ENCODE data around the gene MYH10. TPM values are rescaled to one million over a fixed set of nuclear protein-coding genes. Genes with fewer than 3 reads are reported as not detected.

Gene MYH10
- total and polyA plus RNA-seq, 9 of the 15 experiments (the other 6 are each of a cell fraction or from before 2014, with no cell fraction given), result 16.3 to 95.3 (median 39.7) TPM

DNA sequence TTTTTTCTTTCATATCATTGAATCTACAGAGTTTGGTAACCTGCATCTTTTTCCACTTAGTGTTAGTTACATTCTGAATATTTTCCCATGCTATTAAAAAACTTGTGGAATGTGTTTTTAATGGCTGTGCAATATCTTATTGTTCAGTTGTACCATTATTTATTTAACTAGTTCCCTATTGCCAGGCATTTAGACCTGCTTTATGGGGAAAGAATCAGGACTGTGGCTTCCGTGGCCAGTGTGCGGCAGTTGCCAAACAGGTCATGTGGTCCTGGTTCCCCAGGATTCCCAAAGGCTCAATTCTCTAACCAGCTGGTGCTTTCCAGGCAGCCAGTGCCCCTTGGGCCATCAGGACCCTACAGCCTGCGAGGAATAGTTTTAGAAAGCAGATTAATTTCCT is 164.1 kb downstream of the MYH10 start:
- H3K4me3 ChIP-seq, result no peak overlapping the region
- POLR2A ChIA-PET, result no interaction called here
- BruUV-seq (replicated peaks), result no TSS peak
- H3K36me3 ChIP-seq (ENCODE audit: control insufficient read depth, insufficient read depth, low read length), result peaks cover 53% of the 10 kb centered on the region; the same call in 2 of the 3 replicates
- H3K27me3 ChIP-seq (ENCODE audit: control insufficient read depth in 2 of 2, insufficient read depth in 2 of 2, low read length in 2 of 2), result no peaks in the 10 kb centered on the region
- FAIRE-seq, result no peak
- H3K9me3 ChIP-seq (replicated peaks; ENCODE audit: control insufficient read depth, insufficient read depth, low read depth, low read length), result no peaks in the 10 kb centered on the region
- CTCF ChIA-PET (ENCODE audit: low intra/inter-chr PET ratio), result no interaction called here
- WGBS (ENCODE audit: insufficient coverage, low coverage, missing lambda C conversion rate), result 100% methylated on average over 3 of the region's 3 CpGs
- DNase-seq (ENCODE audit: extremely low read depth in 1 of 4, low spot score in 3 of 4), result no peak
- no peak overlapping the region for H3K27ac ChIP-seq (ENCODE audit: extremely low read depth, low read depth, low read length)
- no peak for ATAC-seq
- intact Hi-C loops (cut with micrococcal nuclease) (no loop called here), in situ Hi-C loops (cut with MboI) (no loop called here)
- H2AFZ ChIP-seq (ENCODE audit: low read depth, low read length), result no peak overlapping the region
- no peak overlapping the region for H3K4me2 ChIP-seq (ENCODE audit: insufficient read depth, low read length)
- H4K20me1 ChIP-seq (replicated peaks; ENCODE audit: control insufficient read depth, insufficient read depth, low read length), result no peaks in the 10 kb centered on the region
- TF ChIP-seq BCL6 (CRISPR knock-in tag; IDR thresholded peaks at IDR 0.05), result no peak
- no peak for TF ChIP-seq MAZ (CRISPR knock-in tag; conservative IDR thresholded peaks at IDR 0.05 in 1 of 2, IDR thresholded peaks at IDR 0.05 in 1 of 2)
- TF ChIP-seq TGIF2 (CRISPR knock-in tag; IDR thresholded peaks at IDR 0.05), result no peak
- TF ChIP-seq SP1 (CRISPR knock-in tag; IDR thresholded peaks at IDR 0.05), result no peak
- no peak for TF ChIP-seq ZFPM2 (CRISPR knock-in tag; IDR thresholded peaks at IDR 0.05)
- no peak for TF ChIP-seq CBX3 (IDR thresholded peaks at IDR 0.05; ENCODE audit: borderline replicate concordance in 1 of 2, low read length in 2 of 2)
- TF ChIP-seq, protein P1, sequence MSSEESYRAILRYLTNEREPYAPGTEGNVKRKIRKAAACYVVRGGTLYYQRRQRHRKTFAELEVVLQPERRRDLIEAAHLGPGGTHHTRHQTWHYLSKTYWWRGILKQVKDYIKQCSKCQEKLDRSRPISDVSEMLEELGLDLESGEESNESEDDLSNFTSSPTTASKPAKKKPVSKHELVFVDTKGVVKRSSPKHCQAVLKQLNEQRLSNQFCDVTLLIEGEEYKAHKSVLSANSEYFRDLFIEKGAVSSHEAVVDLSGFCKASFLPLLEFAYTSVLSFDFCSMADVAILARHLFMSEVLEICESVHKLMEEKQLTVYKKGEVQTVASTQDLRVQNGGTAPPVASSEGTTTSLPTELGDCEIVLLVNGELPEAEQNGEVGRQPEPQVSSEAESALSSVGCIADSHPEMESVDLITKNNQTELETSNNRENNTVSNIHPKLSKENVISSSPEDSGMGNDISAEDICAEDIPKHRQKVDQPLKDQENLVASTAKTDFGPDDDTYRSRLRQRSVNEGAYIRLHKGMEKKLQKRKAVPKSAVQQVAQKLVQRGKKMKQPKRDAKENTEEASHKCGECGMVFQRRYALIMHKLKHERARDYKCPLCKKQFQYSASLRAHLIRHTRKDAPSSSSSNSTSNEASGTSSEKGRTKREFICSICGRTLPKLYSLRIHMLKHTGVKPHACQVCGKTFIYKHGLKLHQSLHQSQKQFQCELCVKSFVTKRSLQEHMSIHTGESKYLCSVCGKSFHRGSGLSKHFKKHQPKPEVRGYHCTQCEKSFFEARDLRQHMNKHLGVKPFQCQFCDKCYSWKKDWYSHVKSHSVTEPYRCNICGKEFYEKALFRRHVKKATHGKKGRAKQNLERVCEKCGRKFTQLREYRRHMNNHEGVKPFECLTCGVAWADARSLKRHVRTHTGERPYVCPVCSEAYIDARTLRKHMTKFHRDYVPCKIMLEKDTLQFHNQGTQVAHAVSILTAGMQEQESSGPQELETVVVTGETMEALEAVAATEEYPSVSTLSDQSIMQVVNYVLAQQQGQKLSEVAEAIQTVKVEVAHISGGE (CRISPR knock-in tag; IDR thresholded peaks at IDR 0.05), result no peak
- TF ChIP-seq ZNF212 (CRISPR knock-in tag; IDR thresholded peaks at IDR 0.05), result no peak
- TF ChIP-seq, protein P2, sequence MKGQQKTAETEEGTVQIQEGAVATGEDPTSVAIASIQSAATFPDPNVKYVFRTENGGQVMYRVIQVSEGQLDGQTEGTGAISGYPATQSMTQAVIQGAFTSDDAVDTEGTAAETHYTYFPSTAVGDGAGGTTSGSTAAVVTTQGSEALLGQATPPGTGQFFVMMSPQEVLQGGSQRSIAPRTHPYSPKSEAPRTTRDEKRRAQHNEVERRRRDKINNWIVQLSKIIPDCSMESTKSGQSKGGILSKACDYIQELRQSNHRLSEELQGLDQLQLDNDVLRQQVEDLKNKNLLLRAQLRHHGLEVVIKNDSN (CRISPR knock-in tag; IDR thresholded peaks at IDR 0.05), result no peak
- TF ChIP-seq, protein P3, sequence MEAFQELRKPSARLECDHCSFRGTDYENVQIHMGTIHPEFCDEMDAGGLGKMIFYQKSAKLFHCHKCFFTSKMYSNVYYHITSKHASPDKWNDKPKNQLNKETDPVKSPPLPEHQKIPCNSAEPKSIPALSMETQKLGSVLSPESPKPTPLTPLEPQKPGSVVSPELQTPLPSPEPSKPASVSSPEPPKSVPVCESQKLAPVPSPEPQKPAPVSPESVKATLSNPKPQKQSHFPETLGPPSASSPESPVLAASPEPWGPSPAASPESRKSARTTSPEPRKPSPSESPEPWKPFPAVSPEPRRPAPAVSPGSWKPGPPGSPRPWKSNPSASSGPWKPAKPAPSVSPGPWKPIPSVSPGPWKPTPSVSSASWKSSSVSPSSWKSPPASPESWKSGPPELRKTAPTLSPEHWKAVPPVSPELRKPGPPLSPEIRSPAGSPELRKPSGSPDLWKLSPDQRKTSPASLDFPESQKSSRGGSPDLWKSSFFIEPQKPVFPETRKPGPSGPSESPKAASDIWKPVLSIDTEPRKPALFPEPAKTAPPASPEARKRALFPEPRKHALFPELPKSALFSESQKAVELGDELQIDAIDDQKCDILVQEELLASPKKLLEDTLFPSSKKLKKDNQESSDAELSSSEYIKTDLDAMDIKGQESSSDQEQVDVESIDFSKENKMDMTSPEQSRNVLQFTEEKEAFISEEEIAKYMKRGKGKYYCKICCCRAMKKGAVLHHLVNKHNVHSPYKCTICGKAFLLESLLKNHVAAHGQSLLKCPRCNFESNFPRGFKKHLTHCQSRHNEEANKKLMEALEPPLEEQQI (IDR thresholded peaks at IDR 0.05), result no peak
- no peak for TF ChIP-seq SNRNP70 (optimal IDR thresholded peaks at IDR 0.05; ENCODE audit: low read depth, low read length)
- TF ChIP-seq DDX20 (tag; IDR thresholded peaks at IDR 0.05; ENCODE audit: low read depth), result no peak
- TF ChIP-seq TARDBP (IDR thresholded peaks at IDR 0.05), result no peak
- TF ChIP-seq, protein P4, sequence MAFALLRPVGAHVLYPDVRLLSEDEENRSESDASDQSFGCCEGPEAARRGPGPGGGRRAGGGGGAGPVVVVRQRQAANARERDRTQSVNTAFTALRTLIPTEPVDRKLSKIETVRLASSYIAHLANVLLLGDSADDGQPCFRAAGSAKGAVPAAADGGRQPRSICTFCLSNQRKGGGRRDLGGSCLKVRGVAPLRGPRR (CRISPR knock-in tag; IDR thresholded peaks at IDR 0.05), result no peak
- no peaks in the 10 kb centered on the region for H3K79me2 ChIP-seq (ENCODE audit: control insufficient read depth, insufficient read depth, low read length)
- no peak overlapping the region for H3K9ac ChIP-seq (ENCODE audit: insufficient read depth in 1 of 2, low read depth in 2 of 2, low read length in 2 of 2)
- no peaks in the 10 kb centered on the region for H3K9me1 ChIP-seq (ENCODE audit: control insufficient read depth, insufficient read depth, low read length)
- peaks cover 0 to 3% of the 10 kb centered on the region in 2 experiments; a peak in 2 of 5 replicates for H3K4me1 ChIP-seq (replicated peaks in 1 of 2; ENCODE audit: control insufficient read depth in 2 of 2, insufficient read depth in 2 of 2, low read length in 2 of 2)

Measured in K562 (cell line).